ENCODE results near the gene LRBA.

Gene LRBA

DNA sequence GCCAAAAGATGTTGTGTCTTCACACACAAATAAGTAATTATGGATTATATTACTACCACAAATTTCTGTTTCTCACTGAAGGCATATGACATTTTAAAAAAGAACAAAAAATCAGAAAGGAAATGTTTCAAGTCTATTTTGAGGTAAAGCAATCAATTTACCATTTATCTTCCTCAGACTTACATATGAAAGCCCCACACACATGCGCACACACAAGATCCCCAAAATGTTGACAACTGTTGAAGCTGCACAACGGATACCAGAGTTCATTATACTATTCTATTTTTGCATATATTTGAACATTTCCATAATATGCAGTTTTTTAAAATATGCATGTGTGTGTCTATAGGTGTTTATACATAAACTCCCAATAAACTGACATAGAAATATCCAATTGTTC, 2.7 kb downstream of the LRBA start:
- Histone ChIP-seq H3K9me3 (ENCODE audit: control insufficient read depth, insufficient read depth, low read length) (no peaks in the 10 kb centered on the region), H3F3A (ENCODE audit: control insufficient read depth, insufficient read depth) (no peaks in the 10 kb centered on the region; the same call in 1 of the 2 replicates), H3K36me3 (ENCODE audit: control insufficient read depth, low read length) (peaks cover 40% of the 10 kb centered on the region), H3K27me3 (ENCODE audit: control insufficient read depth, low read length) (no peaks in the 10 kb centered on the region), H3K27ac (ENCODE audit: low read depth, low read length) (no peak overlapping the region), H3K4me3 (ENCODE audit: low read length) (peak overlapping the region; percentile 93), H3K4me1 (ENCODE audit: control insufficient read depth, low read length) (peaks cover 29% of the 10 kb centered on the region), H3K9me2 (replicated peaks; ENCODE audit: control insufficient read depth, low read length) (no peaks in the 10 kb centered on the region), H3K4me2 (ENCODE audit: low read length) (peak overlapping the region; percentile 98), H4K20me1 (ENCODE audit: control insufficient read depth, insufficient read depth, low read depth, low read length) (peaks cover 11% of the 10 kb centered on the region; the same call in 1 of the 2 replicates), H3K79me2 (ENCODE audit: control insufficient read depth, low read length) (peaks cover 79% of the 10 kb centered on the region)
- TF ChIP-seq EZH2phosphoT487 (IDR thresholded peaks at IDR 0.05; ENCODE audit: borderline replicate concordance, low read length): no peak
- TF ChIP-seq, protein P1, sequence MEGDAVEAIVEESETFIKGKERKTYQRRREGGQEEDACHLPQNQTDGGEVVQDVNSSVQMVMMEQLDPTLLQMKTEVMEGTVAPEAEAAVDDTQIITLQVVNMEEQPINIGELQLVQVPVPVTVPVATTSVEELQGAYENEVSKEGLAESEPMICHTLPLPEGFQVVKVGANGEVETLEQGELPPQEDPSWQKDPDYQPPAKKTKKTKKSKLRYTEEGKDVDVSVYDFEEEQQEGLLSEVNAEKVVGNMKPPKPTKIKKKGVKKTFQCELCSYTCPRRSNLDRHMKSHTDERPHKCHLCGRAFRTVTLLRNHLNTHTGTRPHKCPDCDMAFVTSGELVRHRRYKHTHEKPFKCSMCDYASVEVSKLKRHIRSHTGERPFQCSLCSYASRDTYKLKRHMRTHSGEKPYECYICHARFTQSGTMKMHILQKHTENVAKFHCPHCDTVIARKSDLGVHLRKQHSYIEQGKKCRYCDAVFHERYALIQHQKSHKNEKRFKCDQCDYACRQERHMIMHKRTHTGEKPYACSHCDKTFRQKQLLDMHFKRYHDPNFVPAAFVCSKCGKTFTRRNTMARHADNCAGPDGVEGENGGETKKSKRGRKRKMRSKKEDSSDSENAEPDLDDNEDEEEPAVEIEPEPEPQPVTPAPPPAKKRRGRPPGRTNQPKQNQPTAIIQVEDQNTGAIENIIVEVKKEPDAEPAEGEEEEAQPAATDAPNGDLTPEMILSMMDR (IDR thresholded peaks at IDR 0.05; ENCODE audit: low read depth, low read length, poor library complexity, severe bottlenecking): no peak

GRCh38 chr4:151004222-151004621, 10.9 kb downstream of the LRBA start:
- H3K27ac ChIP-seq (ENCODE audit: low read depth, low read length): no peak overlapping the region
- no peaks in the 10 kb centered on the region for H3K27me3 ChIP-seq (ENCODE audit: control insufficient read depth, low read length)
- peaks cover 3% of the 10 kb centered on the region for H3K36me3 ChIP-seq (ENCODE audit: control insufficient read depth, low read length)
- peaks cover 96% of the 10 kb centered on the region for H3K79me2 ChIP-seq (ENCODE audit: control insufficient read depth, low read length)
- H3F3A ChIP-seq (ENCODE audit: control insufficient read depth, insufficient read depth): peaks cover 5% of the 10 kb centered on the region
- TF ChIP-seq, protein P1 (IDR thresholded peaks at IDR 0.05; ENCODE audit: low read depth, low read length, poor library complexity, severe bottlenecking): no peak
- no peak for TF ChIP-seq EZH2phosphoT487 (IDR thresholded peaks at IDR 0.05; ENCODE audit: borderline replicate concordance, low read length)
- no peaks in the 10 kb centered on the region for H3K9me2 ChIP-seq (replicated peaks; ENCODE audit: control insufficient read depth, low read length)
- peaks cover 13% of the 10 kb centered on the region; the same call in 1 of the 2 replicates for H4K20me1 ChIP-seq (ENCODE audit: control insufficient read depth, insufficient read depth, low read depth, low read length)
- peaks cover 23% of the 10 kb centered on the region for H3K4me1 ChIP-seq (ENCODE audit: control insufficient read depth, low read length)
- no peak overlapping the region for H3K4me3 ChIP-seq (ENCODE audit: low read length)
- H3K4me2 ChIP-seq (ENCODE audit: low read length): no peak overlapping the region
- H3K9me3 ChIP-seq (ENCODE audit: control insufficient read depth, insufficient read depth, low read length): no peaks in the 10 kb centered on the region

GRCh38 chr4:151000747-151001429, 14.2 kb downstream of the LRBA start:
- TF ChIP-seq, protein P1 (IDR thresholded peaks at IDR 0.05; ENCODE audit: low read depth, low read length, poor library complexity, severe bottlenecking): no peak
- no peak for TF ChIP-seq EZH2phosphoT487 (IDR thresholded peaks at IDR 0.05; ENCODE audit: borderline replicate concordance, low read length)
- H3K4me1 ChIP-seq (ENCODE audit: control insufficient read depth, low read length): peaks cover 27% of the 10 kb centered on the region
- H3K9me3 ChIP-seq (ENCODE audit: control insufficient read depth, insufficient read depth, low read length): no peaks in the 10 kb centered on the region
- H3K79me2 ChIP-seq (ENCODE audit: control insufficient read depth, low read length): peaks cover 100% of the 10 kb centered on the region
- H3K27me3 ChIP-seq (ENCODE audit: control insufficient read depth, low read length): no peaks in the 10 kb centered on the region
- no peak overlapping the region for H3K27ac ChIP-seq (ENCODE audit: low read depth, low read length)
- H3F3A ChIP-seq (ENCODE audit: control insufficient read depth, insufficient read depth): peaks cover 9% of the 10 kb centered on the region
- peaks cover 16% of the 10 kb centered on the region; the same call in 1 of the 2 replicates for H4K20me1 ChIP-seq (ENCODE audit: control insufficient read depth, insufficient read depth, low read depth, low read length)
- no peaks in the 10 kb centered on the region for H3K9me2 ChIP-seq (replicated peaks; ENCODE audit: control insufficient read depth, low read length)
- no peak overlapping the region for H3K4me3 ChIP-seq (ENCODE audit: low read length)
- no peak overlapping the region for H3K4me2 ChIP-seq (ENCODE audit: low read length)
- no peaks in the 10 kb centered on the region; the same call in 1 of the 2 replicates for H3K36me3 ChIP-seq (ENCODE audit: control insufficient read depth, low read length)
